ENCODE measurements around the gene PTPN11.
"Not testable (repeated sequence)": the region's sequence is repeated elsewhere in the genome, so short reads cannot be mapped to it uniquely, and the experiment has no call there.

Gene PTPN11

DNA sequence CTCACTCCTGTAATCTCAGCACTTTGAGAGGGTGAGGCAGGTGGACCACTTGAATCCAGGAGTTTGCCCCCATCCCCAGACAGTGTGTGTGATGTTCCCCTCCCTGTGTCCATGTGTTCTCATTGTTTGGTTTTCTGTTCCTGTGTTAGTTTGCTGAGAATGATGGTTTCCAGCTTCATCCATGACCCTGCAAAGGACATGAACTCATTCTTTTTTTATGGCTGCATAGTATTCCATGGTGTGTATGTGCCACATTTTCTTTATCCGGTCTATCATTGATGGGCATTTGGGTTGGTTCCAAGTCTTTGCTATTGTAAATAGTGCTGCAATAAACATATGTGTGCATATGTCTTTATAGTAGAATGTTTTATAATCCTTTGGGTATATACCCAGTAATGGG is 38.4 kb downstream of the PTPN11 start:
- not testable (repeated sequence) for DNase-seq

DNA sequence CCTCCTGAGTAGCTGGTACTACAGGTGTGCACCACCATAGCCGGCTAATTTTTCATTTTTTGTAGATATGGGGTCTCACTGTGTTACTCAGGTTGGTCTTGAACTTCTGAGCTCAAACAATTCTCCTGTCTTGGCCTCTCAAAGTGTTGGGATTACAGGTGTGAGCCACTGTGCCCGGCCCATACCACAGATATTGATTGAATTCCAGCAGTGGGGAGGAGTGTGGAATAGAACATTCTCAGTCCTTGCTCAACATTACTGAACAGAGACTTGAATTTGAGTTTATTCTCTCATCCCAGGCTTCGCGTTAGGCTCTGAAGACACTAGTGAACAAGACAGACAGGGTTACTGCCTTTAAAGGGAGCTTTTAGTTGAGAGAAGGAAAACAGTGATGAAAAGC is 39.6 kb downstream of the PTPN11 start:
- DNase-seq: no peak

DNA sequence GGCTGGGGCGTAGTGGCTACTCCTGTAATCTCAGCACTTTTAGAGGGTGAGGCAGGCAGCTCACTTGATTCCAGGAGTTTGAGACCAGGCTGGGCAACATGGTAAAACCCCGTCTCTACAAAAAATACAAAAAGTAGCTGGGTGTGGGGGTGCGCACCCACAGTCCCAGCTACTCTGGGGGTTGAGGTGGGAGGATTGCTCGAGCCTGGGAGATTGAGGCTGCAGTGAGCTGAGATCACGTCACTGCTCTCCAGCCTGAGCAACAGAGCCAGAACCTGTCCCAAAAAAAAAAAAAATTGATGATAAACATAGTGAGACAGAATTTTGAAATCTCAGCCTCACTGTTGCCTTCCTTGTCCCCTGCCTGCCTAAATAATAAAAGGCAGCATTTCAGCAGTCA is 40.0 kb downstream of the PTPN11 start:
- no peak for DNase-seq

DNA sequence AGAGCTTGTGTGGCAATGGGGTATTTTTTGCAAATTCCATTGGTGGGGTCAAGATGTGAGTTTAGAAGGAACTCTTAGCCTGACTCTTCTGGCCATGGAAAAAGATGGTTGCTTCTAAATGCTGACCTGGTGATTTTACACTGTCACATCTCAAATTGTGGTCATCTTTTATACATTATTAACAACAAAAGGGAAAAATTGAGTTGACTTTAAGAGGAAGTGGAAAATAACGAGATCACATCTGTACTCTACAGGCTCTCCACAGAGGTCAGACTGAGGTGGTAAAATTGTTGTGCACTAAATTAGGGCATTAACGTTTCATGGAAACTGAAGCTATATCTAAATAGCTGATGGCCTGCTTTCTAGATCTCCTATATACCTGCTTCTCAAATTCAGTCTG is 44.7 kb downstream of the PTPN11 start:
- DNase-seq: no peak

DNA sequence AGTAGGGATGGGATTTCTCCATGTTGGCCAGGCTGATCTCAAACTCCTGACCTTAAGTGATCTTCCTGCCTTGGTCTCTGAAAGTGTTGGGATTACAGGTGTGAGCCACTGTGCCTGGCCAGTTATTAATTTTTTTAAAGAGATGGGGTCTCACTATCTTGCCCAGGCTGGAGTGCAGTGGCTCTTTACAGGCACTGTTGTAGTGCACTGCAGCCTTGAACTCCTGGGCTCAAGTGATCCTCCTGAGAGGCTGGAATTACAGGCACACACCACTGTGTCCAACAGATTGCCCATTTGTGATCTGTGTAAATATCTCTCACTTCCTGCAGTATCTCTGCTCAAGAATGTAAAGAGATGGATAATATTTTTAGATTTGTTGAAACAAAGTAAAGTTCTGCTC is 45.9 kb downstream of the PTPN11 start:
- DNase-seq: no peak

DNA sequence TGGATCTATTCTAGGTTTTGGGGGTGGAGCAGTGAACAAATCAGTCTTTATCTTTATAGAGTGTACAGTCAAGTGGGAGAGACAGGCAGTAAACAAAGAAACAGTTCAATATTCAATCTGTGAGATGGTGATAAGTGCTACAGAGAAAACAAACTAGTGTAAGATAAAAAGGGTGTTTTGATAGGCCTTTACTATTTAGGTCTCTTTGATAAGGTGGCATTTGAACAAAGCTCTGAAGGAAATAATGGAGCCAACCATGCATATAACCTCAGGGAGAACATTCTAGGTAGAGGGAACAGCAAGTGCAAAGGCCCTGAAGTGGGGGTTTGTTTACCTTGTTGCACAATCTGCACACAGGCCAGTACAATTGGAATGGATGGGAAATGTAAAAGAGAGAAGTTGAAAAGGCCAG is 47.3 kb downstream of the PTPN11 start:
- DNase-seq: no peak

DNA sequence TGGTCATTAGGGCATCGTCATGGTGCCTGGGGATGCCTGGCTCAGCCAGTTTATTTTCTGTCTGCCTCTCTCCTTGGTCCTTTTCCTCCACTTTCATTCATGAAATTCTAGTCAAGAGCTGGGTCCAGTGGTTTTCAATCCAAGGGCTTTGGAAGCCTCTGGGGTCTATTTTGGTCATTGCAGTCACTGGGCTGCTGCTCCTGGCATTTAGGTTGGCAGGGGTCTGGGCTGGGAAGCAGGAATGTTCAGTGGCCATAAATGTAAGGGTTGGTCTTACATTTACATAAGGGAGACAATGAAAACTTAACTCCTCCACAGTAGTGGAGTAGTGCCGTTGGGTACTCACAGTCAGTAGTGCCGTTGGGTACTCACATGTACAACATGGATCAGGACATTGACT is 48.1 kb downstream of the PTPN11 start:
- DNase-seq: no peak

DNA sequence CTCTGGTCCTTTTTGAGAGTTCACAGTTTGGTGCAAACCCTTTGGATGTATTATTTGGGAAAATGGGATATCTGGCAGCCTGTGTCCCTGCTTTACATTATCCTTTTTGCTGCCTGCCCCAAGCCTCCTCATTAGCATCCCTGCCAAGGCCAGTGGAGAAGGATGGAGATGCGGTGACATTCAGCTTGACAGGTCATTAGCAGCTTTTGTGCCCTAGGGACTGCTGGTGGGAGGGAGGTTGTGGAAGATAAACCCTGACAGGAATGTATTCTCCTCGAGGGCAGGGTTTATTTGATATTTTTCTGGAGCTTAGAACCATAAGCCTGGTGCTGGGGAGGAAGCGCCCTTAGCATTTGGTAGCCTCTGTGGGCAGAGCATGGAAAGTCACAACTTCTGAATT is 49.3 kb downstream of the PTPN11 start:
- DNase-seq: no peak

DNA sequence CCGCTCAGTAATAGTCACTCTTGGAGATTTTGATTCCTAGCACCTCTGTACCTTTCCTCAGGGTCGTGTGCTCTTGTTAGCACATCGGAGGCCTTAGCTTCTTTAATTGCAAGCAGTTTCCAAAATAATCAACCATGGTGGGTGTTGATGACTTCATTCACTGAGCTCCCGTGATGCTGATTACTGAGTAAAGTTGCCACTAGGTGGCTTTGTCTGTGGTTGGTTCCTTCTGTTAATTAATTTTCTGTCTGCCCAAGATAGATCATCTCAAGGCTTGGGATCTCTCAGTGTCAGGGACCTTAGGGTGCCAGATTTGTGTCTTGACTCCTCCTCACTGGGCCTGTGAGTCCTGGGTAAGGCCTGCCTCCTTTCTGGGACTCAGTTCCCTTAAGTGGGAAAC is 54.3 kb downstream of the PTPN11 start:
- DNase-seq: no peak

DNA sequence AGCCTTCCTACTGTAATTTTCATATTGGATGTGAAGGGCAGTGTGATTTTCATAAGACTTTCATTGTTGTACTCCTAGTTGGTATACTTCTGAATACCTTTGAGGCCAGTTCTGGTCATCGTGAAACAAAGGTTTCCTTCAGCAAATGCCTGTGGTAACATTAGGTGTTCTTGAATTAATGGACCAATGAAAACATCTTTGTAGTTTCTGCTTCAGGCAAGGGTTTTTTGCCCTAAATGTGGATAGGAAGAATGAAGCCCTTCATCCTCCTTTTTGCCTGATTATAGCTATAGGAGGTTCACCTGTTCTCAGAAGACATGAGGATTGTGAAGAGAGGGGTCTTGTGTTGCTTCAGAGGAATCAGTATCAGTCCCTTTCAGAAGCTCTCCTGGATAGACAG is 60.7 kb downstream of the PTPN11 start:
- DNase-seq: no peak

DNA sequence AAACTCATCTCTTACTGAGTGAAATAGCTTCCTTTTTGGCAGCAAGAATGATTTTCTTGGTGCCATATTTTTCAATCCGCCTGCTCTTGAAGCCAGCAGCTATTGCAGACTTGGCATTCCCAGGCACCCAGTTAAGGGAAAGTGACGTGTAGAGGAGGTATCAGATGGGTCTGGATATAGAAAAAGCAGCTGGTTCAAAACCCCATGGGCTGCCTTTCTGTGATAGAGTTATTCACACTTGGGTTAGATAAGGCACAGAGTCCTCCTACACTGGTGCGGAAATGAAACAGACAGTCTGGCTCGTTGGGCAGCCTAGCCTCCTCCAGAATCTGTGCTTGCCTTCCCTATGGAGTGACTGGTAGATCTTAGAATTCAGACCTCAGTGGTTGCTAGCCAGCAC is 62.2 kb downstream of the PTPN11 start:
- no peak for DNase-seq

DNA sequence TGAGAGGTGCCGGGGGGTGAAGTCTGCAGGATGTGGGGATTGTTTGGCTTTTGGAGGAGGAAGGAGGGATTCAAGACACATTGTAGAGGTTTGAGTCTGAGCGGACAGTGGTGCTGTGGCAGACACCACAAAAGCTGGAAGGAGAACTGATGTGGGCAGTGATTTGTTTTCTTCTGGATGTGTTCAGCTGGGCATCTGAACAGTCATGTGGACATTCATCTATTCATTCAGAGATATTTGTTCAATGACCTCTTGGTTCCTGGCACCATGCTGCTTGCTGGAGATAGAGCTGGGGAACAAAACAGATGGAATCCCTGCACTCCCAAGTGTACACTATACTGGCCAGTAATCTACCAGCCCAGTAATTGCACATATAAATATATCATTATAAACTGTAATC is 64.0 kb downstream of the PTPN11 start:
- no peak for DNase-seq

DNA sequence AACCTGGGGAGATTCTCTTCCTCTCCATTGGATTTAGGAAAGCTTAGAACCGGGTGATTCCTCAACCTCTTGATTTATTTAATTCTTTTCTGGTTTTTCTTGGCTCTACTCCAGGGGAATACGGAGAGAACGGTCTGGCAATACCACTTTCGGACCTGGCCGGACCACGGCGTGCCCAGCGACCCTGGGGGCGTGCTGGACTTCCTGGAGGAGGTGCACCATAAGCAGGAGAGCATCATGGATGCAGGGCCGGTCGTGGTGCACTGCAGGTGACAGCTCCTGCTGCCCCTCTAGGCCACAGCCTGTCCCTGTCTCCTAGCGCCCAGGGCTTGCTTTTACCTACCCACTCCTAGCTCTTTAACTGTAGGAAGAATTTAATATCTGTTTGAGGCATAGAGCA is 67.6 kb downstream of the PTPN11 start:
- no peak for DNase-seq

DNA sequence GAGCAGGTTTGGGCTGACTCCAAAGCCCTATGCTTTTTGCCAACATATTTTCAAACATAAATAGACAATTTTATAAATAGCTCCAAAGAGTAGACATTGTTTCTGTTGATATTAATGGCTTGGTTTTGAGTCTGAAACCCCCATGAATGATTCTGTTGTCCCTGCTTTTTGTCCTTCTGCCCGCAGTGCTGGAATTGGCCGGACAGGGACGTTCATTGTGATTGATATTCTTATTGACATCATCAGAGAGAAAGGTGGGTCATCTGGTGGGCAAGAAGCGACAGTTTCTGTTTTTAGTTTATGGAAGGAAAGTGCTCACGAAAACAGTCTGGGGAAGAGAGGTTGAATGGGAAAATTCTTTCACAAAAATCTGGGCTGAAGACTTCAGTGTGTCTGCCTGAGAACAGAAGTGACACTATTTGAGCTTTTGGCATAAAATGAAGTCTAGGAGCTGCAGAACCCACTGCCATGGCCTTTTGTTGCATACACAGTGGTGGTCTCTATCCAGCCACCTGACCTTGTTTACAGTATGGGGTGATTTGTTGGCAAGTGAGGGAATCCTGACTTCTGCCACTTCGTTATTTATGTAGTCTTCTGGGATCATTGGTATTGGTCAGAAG is 69.6 kb downstream of the PTPN11 start:
- no peak for DNase-seq

DNA sequence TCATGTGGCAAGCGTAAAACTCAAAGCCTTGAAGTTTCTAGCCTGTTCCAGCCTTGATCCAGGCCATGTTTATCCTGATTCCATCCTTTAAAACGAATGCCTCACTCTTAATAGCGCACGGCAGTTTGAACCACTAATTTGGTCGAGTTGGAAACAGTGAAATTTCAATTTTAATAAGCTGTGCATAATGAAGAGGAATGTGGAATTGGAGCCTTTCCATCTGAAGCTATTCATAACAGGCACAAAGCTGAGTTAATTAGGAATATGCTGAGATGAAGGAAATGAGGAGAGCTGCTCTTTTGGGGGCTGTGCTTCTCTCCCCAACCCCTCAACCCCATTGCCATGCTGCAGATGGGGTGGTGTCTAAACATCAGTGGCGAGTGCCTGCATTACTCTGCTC is 70.7 kb downstream of the PTPN11 start:
- DNase-seq: no peak

DNA sequence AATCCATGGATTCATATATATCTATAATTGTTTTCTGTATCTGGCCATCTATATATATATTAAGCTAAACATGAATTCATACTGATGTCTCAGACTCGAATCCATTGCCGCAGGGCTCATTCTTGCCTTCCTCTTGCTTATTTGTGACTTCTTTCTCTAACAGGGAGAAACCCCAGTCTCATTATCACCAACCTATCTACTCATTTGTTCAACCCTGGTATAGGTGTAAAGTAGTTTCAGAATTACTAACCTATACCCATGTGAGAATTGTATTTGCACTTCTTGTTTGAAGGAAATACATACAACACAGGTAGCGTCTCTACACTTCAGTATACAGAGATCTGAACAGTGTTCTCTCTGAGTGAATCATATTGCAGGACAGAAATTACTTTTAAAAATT is 77.7 kb downstream of the PTPN11 start:
- no peak for DNase-seq

DNA sequence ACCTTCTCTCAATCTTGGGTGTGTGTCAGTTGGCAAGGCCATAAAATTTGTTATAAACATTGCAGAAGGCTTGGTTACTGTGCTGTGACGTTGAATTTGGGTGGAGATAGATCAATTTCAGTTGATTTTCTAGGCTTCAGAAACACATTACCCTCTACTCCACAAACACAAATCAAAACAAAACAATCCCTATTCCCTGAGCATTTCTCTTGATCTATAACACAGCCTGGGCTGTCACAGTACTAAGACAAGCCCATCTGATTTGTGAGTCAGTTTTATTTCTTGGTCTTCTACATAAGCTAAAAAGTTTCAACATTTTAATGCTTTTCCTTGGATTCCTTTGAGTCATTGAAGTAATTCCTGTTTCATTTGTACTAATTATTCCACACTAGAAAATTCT is 79.8 kb downstream of the PTPN11 start:
- DNase-seq: no peak

DNA sequence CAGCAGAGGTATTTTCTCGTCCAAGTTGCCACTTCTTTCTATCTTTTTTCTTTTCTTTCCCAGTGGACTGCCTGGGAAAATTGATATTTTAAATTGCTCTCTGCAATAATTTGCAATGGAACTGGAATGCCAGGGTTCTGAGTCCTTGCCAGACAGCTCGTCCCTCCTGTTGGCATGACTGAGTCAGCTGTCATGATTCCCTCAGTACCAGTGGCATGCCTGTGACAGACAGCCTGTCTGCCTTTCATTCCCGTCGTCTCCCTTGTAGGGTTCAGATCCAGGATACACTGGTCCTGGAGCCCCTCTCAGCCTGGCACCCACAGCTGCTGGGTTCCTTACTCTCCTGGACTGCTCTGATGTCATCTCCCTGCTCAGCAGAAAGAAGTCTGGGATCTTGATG is 84.8 kb downstream of the PTPN11 start:
- DNase-seq: peak; percentile 45

DNA sequence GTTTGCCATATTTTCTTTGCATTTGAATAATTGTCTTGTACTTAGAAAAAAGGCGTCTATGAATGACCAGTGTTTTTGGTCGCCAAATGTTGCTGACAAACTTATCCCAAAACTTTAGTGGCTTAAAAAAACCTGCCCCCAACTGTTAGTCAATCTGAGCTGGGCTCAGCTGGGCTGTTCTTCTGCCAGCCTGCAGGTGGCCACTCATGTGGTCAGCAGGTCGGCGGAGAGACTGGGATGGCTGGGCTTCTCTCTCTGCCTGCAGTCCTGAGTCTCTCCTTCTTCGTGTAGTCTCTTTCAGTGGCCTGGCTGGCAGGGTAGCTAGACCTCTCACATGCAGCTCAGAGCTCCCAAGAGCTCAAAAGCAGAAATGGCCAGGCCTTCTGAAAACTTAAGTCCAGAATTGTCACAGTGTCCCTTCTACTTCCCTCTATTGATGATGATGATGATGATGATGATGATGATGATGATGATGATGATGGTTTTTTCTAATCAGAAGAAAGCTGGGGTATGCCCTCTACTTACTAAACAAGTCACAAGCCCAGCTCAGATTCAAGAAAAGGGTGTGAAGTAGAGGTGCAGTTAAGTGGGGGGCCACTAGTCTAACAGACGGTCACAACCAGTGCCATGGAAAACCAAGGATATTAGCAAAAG is 87.9 kb downstream of the PTPN11 start:
- peak; percentile 64 for DNase-seq

DNA sequence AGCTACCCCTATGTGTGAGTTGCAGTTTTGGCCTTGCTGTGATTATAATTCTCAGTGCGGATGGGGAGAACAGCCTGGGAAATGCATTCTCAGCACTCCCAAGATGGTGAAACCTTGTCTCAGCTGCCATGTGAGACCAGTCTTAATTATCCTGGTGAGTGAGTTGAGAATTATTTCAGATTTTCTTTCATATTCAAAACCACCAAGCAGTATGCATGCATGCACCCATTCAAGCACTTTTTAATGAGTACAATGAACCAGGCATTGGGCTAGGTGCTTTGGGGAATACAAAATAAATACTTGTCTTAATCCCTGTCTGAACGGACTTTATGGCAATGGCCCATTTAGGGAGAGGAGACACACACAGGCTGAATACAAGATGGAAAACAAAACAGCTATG is 94.7 kb downstream of the PTPN11 start:
- DNase-seq: no peak

DNA sequence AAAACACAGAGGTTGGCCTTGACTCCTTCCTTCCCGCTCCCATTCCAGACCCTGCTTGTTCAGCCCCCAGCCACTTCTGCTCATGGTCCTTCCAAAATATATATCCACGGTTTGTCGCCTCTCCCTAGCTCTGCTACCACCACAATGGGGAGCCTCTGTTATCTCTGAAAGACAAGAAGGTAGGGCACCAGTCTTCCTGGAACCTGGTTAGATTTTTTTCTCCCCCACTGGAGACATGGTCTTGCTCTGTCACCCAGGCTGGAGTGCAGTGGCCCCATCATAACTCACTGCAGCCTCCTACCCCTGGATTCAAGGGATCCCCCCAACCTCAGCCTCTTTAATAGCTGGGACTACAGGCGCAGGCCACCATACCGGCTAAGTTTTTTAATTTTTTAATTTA is 95.7 kb downstream of the PTPN11 start:
- no peak for DNase-seq

DNA sequence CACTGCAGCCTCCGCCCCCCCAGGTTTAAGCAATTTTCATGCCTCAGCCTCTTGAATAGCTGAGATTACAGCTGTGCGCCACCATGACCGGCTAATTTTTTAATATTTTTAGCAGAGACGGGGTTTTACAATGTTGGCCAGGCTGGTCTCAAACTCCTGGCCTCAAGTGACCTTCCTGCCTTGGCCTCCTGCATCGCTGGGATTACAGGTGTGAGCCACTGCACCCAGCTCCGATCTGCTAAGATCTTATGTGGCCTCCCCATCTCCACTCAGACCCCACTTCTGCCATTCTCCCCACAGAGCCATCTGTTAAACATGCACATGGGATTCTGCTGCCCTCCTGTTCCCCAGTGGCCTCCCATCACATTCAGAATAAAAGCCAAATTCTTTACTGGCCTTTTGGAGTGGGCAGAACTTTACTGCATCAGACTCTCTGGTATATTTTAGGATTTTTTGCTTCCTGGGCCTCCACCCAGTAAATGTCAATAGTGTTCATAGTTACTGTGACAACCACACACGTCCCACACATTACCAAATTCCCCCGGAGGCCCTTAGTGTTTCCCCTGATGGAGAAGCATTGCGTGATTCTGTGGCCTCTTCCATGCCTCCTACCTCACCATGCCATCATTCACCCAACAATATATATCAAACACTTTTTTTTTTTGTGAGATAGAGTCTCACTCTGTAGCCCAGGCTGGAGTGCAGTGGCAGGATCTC is 96.3 kb downstream of the PTPN11 start:
- DNase-seq: no peak

DNA sequence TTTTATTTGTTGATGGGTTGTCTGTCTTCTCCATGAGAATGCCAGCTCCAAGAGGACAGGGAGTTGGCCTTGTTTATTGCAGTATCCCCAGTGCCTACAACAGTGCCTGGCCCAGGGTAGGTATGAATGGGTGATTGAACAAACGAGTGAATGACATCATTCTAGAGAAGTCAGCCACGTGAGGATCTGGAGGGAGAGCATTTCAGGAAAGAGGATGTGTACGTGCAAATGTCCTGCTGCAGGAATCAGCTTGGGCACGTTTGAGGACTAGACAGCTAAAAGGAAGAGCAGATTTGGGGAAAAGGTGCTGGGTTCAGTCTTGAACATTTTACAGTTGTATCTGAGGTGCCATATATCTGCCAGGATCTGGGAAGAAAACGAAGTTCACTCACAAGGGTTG is 97.1 kb downstream of the PTPN11 start:
- DNase-seq: no peak

DNA sequence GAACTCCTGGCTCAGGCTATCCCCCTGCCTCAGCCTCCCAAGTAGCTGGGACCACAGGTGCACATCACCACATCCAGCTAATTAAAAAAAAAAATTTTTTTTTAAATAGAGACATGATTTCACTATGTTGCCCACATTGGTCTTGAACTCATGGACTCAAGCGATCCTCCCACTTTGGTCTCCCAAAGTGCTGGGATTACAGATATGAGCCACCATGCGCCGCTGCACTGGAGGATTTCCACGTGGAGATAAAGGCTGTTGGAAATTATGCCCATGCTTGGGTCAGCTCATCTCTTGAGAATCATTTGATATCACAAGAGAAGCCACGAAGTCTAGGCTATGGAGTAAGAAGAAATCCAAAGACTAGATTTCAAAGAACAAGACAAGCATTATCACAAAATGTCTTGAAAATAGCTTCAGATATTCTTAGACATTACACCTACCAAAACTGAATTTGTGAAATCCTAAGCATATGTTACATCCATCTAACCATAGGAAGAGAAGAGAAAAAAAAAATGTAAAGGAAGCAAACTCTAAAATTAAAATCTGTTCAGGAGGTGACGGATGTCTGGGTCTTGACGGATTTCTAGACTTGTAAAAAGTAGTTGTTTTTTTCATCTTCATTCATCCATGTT is 99.1 kb downstream of the PTPN11 start:
- no peak for DNase-seq
